Raji (cell line): ENCODE data around the gene TLE6.

ENCODE experiments used
- POLR2A ChIP-seq: IDR thresholded peaks from 2 replicates; pipeline ENCODE4 v1.6.1; 2011; ENCODE audit warnings: low read depth, low read length, control low read depth; ENCODE audit not compliant: insufficient read depth

Gene TLE6

GRCh38 chr19:2977001-2977745 lies at the start of gene TLE6:
Gene TLE6, plus strand, starts transcription at chr19:2977564. Its CDS starts 670 bp downstream, at chr19:2978234.
- peak; percentile 58 for TF ChIP-seq POLR2A

DNA sequence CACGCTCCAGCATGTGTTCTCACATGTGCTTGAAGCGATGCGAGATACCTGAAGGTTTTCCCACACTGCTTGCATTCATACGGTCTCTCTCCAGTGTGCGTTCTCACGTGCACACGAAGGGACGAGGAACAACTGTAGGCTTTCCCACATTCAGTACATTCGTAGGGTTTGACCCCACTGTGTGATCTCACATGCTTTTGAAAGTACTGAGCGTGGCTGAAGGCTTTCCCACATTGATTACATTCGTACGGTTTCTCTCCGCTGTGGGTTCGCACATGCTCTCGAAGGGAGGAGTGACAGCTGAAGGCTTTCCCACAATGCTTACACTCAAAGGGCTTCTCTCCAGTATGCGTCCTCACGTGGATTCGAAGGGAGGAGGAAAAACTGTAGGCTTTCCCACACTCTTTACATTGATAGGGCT lies 43.9 kb upstream of the TLE6 start:
- no peak for TF ChIP-seq POLR2A

DNA sequence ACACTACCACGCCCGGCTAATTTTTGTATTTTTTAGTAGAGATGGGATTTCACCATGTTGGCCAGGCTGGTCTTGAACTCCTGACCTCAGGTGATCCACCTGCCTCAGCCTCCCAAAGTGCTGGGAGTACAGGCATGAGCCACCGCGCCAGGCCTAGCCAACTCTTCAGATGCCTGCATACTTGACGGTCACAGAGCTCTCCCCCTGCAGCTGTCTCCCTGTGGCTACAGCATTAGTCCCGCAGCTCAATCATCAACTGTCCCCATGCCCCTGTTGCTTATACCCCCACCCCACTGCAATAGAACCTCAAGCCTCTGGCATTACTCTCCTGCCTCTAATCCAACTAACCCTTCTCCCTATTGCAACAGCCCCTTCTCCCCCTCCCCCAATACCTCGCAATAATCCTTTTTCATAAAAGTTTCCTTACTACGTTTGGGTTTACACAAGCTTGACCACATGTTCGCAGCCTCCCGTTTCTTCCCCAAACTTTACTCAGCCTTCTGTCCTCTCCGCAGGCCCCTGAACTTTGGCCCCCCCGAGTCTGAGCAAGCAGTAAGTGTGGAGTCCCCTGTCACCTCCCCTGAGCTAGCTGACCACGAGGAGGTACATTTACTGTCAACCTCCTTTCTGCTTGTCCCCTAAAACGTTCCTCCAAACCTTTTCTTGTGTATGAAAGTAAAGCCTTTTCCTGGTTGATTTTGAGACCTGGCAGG lies 34.3 kb upstream of the TLE6 start:
- no peak for TF ChIP-seq POLR2A

DNA sequence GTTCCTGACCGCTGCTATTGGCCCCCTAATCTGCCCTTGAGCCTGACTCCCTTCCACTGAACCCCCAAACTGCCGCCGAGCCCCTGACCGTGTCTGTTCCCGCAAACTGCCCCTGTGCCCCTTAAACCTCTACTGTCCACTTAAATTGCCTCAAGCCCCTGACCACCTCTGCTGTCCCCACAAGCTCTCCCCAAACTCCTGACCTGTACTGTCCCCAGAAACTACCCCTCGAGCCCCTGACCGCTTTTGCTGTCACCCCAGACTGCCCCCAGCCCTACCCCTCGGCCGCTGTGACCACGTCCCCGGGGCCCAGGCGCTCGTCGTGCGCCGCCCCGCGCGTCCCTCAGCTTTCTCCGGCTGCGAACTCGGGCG lies 33.0 kb upstream of the TLE6 start:
- TF ChIP-seq POLR2A = no peak

- TF ChIP-seq POLR2A = peak; percentile 80
These were observed 32.4 kb upstream of the TLE6 start, which contains the start of gene ZNF77 for GRCh38 chr19:2944775-2945574. Gene ZNF77, minus strand, starts transcription at chr19:2944971. Its CDS starts 131 bp downstream, at chr19:2944840.

DNA sequence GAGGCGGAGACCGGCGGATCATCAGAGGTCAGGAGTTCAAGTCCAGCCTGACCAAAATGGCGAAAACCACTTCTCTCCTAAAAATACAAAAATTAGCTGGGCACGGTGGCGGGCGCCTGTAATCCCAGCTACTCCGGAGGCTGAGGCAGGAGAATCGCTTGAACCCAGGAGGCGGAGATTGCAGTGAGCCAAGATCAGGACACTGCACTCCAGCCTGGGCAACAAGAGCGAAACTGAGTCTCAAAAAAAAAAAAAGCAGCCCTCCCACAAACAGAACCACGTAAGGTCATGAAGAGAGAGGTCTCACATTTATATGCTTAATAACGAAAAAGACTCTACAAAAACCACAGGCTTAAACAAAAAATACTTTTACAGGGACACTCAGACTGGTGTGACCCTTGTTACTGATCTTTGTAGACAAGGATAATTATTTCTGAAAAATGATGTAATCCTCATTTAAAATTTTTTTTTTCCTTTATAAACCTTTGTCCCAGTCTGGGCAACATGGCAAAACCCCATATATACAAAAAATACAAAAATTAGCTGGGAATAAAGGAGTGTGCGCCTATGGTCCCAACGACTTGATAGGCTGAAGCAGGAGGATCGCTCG lies 31.7 kb upstream of the TLE6 start:
- TF ChIP-seq POLR2A = no peak

DNA sequence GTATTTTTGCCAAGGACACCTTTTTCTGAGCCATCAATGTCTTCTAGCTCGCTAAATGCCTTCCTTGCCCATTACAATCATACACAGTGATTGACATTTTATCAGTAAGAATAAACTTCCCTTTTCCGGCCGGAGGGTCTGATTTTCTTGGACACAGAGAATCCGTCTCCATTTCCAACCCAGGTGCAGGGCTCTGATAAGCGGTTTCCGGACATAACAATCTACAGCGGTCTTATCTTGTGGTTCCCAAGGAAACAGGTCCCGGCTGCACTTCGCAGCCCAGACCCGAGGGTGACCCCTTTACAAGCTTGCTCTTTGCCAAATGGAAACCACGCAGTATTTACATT lies 27.5 kb upstream of the TLE6 start:
- TF ChIP-seq POLR2A = no peak

- TF ChIP-seq POLR2A = peak; percentile 93
These were observed 26.9 kb upstream of the TLE6 start for GRCh38 chr19:2950286-2951124.

- no peak for TF ChIP-seq POLR2A
These were observed 24.3 kb upstream of the TLE6 start for GRCh38 chr19:2952953-2953481.

DNA sequence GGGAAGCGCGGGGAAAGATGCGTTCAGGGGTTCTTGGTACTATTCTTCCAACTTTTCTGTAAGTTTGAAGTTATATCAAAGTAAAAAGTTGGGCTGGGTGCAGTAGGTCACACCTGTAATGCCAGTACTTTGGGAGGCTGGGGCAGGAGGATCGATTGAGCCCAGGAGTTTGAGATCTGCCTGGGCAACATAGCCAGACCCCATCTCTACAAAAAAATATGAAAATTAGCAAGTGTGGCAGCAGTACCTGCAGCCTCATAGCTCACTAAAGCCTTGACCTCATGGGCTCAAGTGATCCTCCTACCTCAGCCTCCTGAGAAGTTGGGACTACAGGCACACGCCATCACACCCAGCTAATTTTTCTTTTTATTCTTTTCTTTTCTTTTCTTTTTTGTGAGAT lies 20.2 kb upstream of the TLE6 start:
- TF ChIP-seq POLR2A = no peak

GRCh38 chr19:2960120-2960519 lies 17.2 kb upstream of the TLE6 start:
- TF ChIP-seq POLR2A = no peak

DNA sequence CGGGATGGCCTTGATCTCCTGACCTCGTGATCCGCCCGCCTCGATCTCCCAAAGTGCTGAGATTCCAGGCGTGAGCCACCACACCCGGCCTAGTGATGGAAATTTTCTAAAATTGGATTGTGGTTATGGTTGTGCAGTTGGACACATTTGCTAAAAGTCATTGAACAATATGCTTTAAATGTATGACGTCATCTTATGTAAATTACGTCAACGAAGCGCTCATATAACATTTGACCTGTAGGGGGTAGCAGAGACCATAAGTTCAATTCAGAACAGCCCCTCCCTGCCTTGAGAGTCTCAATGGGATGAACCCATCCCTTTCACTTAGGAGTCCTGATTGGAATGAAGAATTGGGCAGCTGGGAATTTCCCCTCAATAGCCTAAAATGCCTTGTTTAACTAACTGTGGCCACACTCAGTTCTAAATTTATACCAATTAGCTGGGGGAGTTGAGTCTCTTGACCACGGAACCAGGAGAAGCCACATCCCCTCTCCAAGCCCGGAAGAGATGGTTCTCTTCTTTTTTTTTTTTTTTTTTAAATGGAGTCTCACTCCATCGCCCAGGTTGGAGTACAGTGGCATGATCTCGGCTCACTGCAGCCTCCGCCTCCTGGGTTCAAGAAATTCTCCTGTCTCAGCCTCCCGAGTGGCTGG lies 15.2 kb upstream of the TLE6 start:
- TF ChIP-seq POLR2A = no peak

- no peak for TF ChIP-seq POLR2A
These were observed 14.2 kb upstream of the TLE6 start for GRCh38 chr19:2963122-2963521.

- TF ChIP-seq POLR2A = no peak
These were observed 12.5 kb upstream of the TLE6 start for GRCh38 chr19:2964874-2965273.
